Kidney (tissue), 14 donors: ENCODE data around the gene CD59. TPM values are rescaled to one million over a fixed set of nuclear protein-coding genes. Genes with fewer than 3 reads are reported as not detected.
"Not testable (repeated sequence)": the region's sequence is repeated elsewhere in the genome, so short reads cannot be mapped to it uniquely, and the experiment has no call there.

Source experiments
- DNase-seq, 5 donors: peaks; one replicate each; pipeline ENCODE4 v3.0.0-alpha.2; 2013 to 2020
- FAIRE-seq: peaks from 2 replicates; lab custom pipeline; 2012; peaks lifted over from hg19 to GRCh38; lab: Jason Lieb, UNC
- H3K27ac ChIP-seq, 2 donors: one replicate each; pipeline ENCODE4 v1.7.0; 2013; ENCODE audit warnings: low read depth in 2 of 2, low read length in 2 of 2, inconsistent platforms in 1 of 2
- H3K27me3 ChIP-seq: one replicate; pipeline ENCODE4 v1.7.1; 2013; ENCODE audit warnings: low read length, inconsistent platforms; ENCODE audit not compliant: control insufficient read depth, insufficient read depth
- H3K36me3 ChIP-seq, 3 donors: one replicate each; pipeline versions ENCODE4 v1.7.0 to v1.7.1; 2013; ENCODE audit warnings: low read length in 3 of 3, control low read depth in 1 of 3, inconsistent platforms in 1 of 3; ENCODE audit not compliant: insufficient read depth in 3 of 3, control insufficient read depth in 2 of 3
- H3K4me1 ChIP-seq, 3 donors: one replicate each; pipeline versions ENCODE4 v1.7.0 to v1.7.1; 2013; ENCODE audit warnings: low read length in 3 of 3, inconsistent platforms in 1 of 3, low read depth in 1 of 3; ENCODE audit not compliant: control insufficient read depth in 2 of 3, insufficient read depth in 2 of 3
- H3K4me3 ChIP-seq, 3 donors: one replicate each; pipeline versions ENCODE4 v1.7.0 to v1.8.1; 2013; ENCODE audit warnings: low read length in 3 of 3, control low read depth in 1 of 3, inconsistent platforms in 1 of 3
- H3K9ac ChIP-seq, 3 donors: one replicate each; pipeline versions ENCODE4 v1.7.0 to v1.7.1; 2013; ENCODE audit warnings: low read length in 3 of 3, control low read depth in 1 of 3, inconsistent platforms in 1 of 3
- H3K9me3 ChIP-seq, 3 donors: one replicate each; pipeline versions ENCODE4 v1.7.0 to v1.7.1; 2013; ENCODE audit warnings: low read length in 3 of 3, control low read depth in 1 of 3, inconsistent platforms in 1 of 3; ENCODE audit not compliant: control insufficient read depth in 2 of 3, insufficient read depth in 1 of 3
- intact Hi-C: fragments of 100-400 bp; cut with DNase I; formaldehyde crosslinking; loops from one replicate; pipeline ENCODE4 v1.11.1; 2022
- polyA plus RNA-seq: library from polyadenylated mRNA; stranded (reverse); fragments of 350-450 nt; fragmentation: Illumina TruSeq; extraction: RNeasy Lipid Tissue Mini Kit (QIAGEN cat#74804); gene quantifications from one replicate; pipeline ENCODE4 v1.2.3, GENCODE V29; 2014; ENCODE audit warnings: low read depth, low replicate concordance; ENCODE audit not compliant: insufficient read depth
- total RNA-seq: library from RNA; stranded (reverse); fragmentation: NEBNext Ultra II Directional; extraction: Animal tissue kit (Norgen Biotek cat#: 25700); gene quantifications from one replicate; pipeline ENCODE4 v1.2.1, GENCODE V29; 2021
- TF ChIP-seq, protein P1 (sequence below): IDR thresholded peaks from 3 replicates; pipeline ENCODE4 v1.5.1; 2012; ENCODE audit warnings: mild to moderate bottlenecking, moderate library complexity, borderline replicate concordance; ENCODE audit not compliant: insufficient read depth; ENCODE audit errors: extremely low read depth
- donor health status: control.
- donor health status: control.
- donor health status: control.
- donor health status: control.
- donor health status: control.
- donor health status: DM: yes; HTN: yes; CAD: no.
- donor health status: Normal renal cell carcinoma (clear cell type).

Gene CD59
- total and polyA plus RNA-seq, 2 donors from 2014 or later, result 559 to 1,010 TPM

DNA sequence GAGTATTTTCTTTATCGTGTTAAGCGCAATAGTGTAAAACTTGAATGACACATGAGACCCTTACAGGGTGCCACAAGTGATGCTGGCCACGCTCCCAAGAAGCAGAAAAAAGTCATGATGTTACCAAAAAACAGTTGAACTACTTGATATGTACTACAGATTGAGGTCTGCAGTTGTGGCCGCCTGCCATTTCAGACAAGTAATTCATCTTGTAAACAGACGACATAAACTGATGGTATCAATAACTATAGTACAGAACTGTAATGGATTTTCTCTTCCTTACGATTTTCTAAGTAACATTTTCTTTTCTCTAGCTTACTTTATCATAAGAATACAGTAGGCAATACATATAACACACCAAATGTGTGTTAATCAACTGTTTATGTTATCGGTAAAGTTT, 5.5 kb downstream of the CD59 start:
- Histone ChIP-seq H3K4me3 (no peak overlapping the region), H3K27me3 (no peaks in the 10 kb centered on the region), H3K9ac (no peak overlapping the region), H3K9me3 (no peaks in the 10 kb centered on the region), H3K4me1 (peaks cover 2 to 13% (median 8%) of the 10 kb centered on the region in 3 donors), H3K27ac (no peak overlapping the region), H3K36me3 (peaks cover 0 to 4% (median 0%) of the 10 kb centered on the region in 3 donors)
- intact Hi-C loops, result no loop called here
- FAIRE-seq (no peak), DNase-seq (no peak)
- TF ChIP-seq, protein P1, sequence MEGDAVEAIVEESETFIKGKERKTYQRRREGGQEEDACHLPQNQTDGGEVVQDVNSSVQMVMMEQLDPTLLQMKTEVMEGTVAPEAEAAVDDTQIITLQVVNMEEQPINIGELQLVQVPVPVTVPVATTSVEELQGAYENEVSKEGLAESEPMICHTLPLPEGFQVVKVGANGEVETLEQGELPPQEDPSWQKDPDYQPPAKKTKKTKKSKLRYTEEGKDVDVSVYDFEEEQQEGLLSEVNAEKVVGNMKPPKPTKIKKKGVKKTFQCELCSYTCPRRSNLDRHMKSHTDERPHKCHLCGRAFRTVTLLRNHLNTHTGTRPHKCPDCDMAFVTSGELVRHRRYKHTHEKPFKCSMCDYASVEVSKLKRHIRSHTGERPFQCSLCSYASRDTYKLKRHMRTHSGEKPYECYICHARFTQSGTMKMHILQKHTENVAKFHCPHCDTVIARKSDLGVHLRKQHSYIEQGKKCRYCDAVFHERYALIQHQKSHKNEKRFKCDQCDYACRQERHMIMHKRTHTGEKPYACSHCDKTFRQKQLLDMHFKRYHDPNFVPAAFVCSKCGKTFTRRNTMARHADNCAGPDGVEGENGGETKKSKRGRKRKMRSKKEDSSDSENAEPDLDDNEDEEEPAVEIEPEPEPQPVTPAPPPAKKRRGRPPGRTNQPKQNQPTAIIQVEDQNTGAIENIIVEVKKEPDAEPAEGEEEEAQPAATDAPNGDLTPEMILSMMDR, result no peak

DNA sequence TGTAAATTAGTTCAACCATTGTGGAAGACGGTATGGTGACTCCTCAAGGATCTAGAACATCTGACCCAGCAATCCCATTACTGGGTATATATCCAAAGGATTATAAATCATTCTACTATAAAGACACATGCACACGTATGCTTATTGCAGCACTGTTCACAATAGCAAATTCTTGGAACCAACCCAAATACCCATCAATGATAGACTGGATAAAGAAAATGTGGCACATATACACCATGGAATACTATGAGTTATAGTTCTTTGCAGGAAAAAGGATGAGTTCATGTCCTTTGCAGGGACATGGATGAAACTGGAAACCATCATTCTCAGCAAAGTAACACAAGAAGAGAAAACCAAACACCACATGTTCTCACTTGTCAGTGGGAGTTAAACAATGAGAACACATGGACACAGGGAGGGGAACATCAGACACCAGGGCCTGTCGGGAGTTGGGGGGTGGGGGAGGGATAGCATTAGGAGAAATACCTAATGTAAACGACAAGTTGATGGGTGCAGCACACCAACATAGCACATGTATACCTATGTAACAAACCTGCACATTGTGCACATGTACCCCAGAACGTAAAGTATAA, 7.1 kb downstream of the CD59 start:
- H3K27ac ChIP-seq, H3K9ac ChIP-seq, H3K36me3 ChIP-seq, H3K4me3 ChIP-seq, FAIRE-seq, H3K9me3 ChIP-seq, H3K27me3 ChIP-seq, intact Hi-C loops: not testable (repeated sequence)
- DNase-seq, result peak in 1 of 5 donors; percentile 24
- H3K4me1 ChIP-seq, result peaks cover 3 to 23% (median 19%) of the 10 kb centered on the region in 3 donors

DNA sequence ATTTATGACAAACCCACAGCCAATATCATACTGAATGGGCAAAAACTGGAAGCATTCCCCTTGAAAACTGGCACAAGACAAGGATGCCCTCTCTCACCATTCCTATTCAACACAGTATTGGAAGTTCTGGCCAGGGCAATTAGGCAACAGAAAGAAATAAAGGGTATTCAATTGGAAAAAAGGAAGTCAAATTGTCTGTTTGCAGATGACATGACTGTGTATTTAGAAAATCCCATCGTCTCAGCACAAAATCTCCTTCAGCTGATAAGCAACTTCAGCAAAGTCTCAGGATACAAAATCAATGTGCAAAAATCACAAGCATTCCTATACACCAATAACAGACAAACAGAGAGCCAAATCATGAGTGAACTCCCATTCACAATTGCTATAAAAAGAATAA, 8.7 kb downstream of the CD59 start:
- H3K9ac ChIP-seq, DNase-seq, H3K4me3 ChIP-seq, H3K9me3 ChIP-seq, FAIRE-seq, H3K27me3 ChIP-seq, H3K27ac ChIP-seq, H3K36me3 ChIP-seq, intact Hi-C loops: not testable (repeated sequence)
- H3K4me1 ChIP-seq, result peaks cover 3 to 31% (median 27%) of the 10 kb centered on the region in 3 donors

DNA sequence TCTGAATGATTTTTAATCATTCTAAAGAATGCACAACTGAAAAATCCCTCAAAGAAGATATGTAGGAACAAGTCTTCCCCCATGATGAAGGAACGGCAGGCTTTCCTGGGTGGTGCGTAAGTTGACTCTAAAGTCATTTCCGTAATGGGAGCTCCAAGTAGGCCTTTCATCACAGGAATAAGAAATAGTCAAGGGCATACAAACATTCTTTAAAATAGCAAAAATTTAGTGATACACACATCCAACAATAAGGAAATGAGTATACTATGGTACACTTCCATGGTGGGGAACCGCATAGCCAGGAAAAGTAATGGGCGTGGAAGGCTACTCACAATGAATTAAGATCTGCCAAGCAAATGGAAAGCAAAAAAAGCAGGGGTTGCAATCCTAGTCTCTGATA, 10.7 kb downstream of the CD59 start:
- FAIRE-seq, result no peak
- no peaks in the 10 kb centered on the region for H3K27me3 ChIP-seq
- peak overlapping the region; percentile 94 to 96 for H3K27ac ChIP-seq
- peaks cover 3 to 43% (median 38%) of the 10 kb centered on the region in 3 donors for H3K4me1 ChIP-seq
- intact Hi-C loops, result no loop called here
- H3K4me3 ChIP-seq, result no peak overlapping the region
- TF ChIP-seq, protein P1, result no peak
- DNase-seq, result no peak
- peaks cover 0 to 14% (median 8%) of the 10 kb centered on the region in 3 donors for H3K36me3 ChIP-seq
- H3K9ac ChIP-seq, result no peak overlapping the region
- no peaks in the 10 kb centered on the region for H3K9me3 ChIP-seq
